ENCODE data around the gene TMEM109.

TMEM109 gene

DNA sequence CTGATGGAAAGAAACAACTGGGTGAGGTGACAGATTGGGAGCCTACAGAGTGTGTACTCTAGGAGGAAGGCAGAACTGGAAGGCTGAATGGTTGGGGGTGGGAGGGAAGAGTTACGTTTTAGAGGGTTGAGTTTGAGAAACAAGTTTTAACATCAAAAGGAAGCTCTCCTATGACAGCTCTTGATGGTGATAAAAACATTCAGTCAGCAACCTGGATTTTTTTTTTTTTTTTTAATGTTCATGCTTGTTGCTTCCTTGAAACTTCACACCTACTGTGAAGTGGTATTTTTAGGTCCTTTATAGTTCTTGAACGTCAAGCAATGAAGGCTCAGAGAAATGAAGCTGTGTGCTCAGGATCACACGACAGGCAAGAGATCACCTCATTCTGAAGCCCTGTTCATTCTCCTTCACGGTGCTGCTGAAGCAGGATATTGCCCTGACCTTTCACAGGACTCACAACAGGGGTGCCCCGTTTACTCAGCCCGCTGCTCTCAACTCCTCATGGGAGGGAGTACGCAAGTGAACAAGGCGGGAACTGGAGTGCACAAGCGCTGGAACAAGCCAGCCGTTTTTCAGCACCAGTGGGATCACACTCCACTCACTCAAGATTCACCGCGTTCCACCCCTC, 1.6 kb upstream of the TMEM109 start:
- DNase-seq, result no peak

DNA sequence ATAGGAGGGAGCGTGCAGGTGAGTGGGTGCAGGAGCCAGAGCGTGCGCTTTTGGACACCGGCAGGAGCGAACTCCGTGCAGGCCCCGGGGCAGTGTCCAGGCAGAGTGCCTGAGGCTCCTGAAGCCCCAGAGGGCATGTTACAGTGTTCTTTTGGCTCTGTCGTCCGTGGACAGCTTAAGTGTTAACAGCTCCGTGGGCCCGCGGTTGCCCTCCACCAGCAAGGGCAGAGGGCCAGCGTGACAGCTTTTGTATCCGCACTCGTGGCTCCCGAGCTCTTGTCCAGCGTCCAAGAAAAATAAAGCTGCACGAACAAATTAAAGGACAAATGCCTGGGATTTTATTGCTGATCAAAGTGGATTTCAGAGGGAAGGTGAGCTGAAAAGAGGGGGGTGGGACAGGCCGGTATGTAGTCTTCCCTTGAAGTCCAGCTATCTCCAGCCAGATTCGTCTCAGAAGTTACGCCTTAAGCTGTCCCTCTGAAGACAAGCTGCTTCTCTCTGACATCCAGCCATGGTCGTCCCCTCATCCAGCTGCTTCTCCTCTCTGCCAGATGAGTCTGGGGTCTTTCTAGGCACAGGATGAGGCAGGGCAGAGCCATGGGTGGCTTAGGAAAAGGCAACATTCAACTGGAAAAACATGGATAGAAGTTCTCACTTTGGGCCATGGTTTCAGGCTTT, 968 bp upstream of the TMEM109 start:
- no peak for DNase-seq

DNA sequence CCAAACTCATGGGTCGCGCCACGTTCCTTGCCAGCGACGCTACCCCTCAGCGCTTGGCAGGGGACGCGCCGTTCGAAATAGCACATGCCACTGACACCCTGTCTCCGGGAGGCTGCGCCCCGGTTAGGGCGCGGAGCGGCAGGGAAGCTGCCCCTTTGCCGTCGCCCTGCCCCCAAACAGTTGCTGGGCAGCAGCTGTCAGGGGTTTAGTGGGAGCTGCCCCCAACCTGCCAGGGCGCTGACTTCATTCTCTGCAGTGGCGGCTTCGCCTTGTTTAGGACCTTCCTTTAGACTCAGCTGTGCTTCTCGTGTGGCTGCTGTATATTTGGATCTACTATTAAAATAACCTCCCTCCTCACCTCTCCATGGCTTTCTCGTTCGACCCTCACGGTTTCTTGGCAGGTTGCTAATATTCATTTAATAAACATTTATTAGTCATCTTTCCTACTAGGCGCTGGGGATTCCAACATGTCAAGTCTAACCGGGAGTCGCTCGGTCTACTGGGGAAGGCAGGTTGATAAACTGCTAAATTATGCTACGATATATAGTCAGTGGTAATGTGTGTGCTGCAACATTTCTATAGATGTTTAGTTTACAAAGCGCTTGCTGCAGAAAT, 782 bp downstream of the TMEM109 start:
- peak; percentile 49 for DNase-seq

DNA sequence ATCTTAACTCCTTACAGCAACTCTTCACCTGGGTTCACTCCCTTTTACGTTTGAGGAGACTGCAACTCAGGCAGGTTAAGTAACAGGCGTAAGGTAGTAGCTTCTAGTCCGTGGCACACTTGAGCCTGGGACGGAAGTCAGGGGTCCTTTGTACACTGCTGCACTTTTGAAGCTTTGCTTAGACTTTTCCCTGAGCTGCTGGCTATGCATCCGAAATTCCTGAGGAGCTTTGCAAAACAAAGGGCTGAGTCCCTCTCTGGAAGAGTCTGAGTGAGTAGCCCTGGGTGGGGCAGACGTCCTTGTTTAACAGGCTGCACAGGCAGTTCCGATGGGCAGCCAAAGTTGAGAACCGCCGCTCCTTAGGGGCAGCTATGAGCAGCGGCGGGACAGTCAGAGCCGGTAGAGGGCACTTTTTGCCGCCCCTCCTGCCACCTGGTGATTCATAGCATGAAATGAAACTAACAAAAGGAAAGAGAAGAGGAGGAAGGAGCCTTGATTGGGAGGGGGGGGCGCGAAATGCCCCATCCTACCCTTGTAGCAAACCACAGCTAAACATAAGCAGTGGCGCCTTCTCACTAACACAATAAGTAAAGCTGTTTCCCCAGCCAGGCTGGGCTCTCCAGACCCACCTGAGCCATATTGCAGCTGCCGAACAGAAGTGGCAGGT, 1.4 kb downstream of the TMEM109 start:
- peak; percentile 89 for DNase-seq

DNA sequence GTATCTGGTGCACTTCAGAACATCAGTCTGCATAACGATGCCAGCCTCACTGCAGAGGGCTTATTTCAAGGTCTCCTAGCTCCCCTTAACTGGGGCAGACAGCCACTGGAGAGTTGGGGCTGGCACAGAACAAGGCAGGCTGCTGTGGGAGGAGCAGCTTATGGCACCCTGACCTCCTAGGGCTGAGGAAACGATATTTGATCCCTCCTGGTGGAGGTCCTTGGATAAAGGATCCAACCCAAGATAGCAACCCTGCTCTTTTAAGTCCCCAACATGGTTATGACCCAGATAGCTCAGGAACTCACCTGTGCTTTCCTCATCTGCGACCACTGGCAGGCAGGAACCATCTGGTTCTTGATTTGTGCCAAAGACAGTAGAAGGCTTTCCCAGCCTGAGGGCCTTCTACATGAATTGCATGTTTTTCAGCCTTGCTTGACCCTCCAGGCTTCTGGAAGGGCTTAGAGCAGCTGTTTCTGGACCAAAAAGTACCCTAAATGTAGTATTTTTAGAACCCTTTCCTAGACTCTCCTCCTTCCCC, 2.8 kb downstream of the TMEM109 start:
- no peak for DNase-seq

DNA sequence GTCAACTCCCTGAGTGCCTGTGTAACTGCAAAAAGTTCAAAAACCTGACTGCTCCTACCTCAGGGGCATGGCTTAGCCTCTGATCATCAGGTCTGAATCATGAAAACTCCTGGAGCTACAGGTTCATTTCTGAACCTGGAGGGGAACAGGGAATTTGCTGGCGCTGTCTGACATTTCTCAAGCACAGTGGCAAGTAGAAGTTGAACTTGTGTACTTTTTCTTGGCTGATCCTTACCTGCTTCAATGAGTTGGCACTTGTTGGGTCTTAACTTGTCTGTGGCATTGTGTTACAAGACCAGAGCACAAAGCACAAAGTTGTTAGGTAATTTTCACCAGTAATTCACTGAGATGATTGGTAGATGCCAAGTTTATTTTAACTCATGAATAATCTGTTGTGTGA, 3.3 kb downstream of the TMEM109 start:
- DNase-seq, result no peak

DNA sequence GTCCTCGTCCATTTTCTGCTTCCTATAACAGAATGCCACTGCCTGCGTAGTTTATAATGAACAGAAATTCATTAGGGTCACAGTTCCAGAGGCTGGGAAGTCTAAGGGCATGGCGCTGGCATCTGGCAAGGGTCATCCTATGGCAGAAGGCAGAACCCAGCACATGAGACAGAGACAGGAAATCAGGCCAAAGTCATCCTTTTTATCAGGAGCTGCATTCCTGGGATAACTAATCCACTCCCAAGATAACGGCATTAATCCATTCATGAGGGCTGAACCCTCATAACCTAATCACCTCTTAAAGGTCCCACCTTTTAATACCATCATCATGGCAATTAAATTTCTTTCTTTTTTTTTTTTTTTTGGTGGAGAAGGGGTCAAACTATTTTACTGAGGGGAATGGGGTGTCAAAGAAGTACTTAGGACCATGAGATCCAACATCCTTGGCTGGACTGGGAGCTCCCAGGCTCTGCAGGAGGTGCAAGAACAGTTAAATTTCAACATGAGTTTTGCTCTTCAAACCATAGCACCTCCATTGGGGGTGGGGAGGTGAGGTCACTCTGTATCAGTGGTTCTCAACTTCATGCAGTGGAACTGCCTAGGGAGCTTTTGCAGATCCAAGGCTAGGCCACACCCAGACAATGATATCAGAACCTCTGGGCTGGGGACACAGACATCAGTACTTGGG, 4.4 kb downstream of the TMEM109 start:
- DNase-seq, result no peak

DNA sequence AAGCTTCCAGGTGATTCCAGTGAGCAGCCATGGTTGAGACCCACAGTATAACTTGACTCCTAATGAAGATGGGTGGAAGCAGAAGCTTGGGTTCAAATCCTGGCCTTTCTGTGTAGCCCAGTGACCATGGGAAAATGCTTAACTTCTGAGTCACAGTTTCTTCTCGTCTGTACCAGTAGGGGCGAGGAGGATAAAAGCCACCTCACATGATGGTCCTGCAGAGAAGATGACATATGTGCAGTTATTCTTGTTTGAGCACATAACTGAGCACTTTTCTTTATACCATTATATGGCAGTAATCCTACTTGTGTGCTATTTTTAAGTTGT, 4.9 kb downstream of the TMEM109 start:
- DNase-seq, result no peak

DNA sequence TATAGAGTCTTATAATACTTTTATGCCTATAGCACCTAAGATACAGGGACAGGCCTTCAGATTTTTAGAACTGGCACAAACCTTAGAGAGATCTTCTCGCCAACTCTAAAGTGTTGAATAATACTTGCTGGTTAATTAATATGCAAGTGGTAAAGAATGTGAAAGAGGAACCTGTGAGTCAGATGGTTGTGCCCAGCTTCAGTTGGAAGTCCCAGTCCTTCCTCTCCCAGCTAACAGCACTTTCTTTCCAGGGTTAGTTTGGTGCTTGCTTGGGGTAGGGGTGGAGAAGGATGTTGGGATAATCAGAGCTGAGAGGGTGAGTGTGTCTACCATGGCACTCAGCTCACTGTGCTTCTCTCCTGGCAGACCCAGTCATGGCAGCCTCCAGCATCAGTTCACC, 5.4 kb downstream of the TMEM109 start:
- DNase-seq, result no peak

DNA sequence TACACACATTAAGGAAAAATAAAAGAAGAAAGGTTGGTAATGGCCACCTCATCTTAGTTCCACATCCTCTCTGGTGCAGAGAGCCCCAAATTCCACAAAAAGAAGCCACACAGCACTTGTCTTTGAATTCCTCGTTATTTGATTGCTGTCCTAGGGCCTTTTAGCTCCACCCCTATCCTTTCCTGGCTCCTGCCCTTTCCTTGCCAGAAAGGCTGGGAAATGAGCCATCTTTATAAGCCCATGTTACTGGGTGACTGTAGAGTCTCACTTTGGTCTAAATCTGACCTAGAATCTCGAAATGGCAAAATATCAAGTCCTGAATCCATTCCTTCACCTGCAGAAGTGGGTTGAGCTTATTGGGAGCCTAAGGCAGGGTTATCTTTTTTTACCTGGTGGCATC, 6.0 kb downstream of the TMEM109 start:
- DNase-seq, result no peak

DNA sequence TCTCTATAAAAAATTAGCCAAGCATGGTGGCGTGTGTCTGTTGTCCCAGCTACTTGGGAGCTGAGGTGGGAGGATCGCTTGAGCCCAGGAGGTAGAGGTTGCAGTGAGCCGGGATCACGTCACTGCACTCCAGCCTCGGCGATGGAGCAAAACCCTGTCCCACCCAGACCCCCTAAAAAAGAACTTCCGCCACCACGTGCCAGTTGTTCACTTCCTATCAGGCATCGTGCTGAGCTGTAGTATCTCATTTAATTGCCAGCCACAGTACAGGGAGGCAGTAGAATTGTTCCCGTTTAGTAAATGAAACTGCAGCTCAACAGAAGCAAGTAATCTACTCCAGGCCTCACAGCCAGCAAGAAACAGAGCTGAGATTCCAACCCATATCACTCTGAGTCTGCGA, 7.3 kb downstream of the TMEM109 start:
- no peak for DNase-seq

DNA sequence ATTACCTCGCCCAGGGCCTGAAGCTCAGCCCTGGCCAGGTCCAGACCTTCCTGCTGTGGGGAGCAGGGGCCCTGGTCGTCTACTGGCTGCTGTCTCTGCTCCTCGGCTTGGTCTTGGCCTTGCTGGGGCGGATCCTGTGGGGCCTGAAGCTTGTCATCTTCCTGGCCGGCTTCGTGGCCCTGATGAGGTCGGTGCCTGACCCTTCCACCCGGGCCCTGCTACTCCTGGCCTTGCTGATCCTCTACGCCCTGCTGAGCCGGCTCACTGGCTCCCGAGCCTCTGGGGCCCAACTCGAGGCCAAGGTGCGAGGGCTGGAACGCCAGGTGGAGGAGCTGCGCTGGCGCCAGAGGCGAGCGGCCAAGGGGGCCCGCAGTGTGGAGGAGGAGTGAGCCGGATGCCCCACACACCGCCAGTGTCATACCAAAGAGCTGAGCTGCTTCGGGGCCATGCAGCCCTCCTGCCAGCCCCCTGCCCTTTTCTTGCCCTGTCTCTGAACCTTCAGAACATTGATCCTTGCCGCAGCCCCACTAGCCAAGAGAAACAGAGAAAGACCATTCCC, 7.9 kb downstream of the TMEM109 start:
- DNase-seq, result no peak

DNA sequence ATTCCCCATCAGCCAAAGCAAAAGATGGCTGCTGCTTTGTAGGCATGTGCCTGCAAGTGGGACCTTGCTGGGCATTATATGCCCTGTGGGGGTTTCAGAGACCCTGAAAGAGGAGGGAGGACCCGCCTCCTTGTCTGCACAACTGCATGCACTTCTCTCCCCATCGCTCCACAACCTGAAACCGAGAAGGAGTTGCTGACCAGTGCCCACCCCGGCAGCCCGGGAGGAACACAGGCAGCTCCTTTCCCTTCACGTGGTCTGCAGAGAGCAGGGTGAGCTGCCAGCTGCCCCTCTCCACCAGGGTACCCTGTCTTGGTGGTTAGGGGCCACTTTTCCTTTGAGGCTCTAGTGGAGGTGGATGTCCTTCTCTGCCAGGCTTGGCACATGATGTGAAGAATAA, 8.9 kb downstream of the TMEM109 start:
- no peak for DNase-seq

DNA sequence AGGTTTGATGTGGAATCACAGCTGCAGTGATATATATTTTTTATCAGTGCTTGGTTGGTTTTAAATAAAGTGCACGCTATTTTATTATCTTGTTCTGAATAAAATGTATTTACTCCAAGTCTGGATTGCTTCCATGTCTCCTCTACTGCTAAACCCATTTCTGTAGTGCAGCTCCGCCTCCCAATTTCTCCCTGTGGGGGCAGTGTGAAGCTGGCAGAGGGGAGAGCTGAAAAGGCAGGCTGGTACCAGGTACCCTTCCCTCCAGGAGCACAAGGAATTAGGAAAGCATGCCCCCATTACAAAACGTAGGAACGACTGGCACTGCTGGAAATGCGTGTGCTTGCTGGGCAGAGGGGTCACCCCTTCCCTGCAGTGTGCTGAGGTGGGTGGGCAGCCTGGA, 9.4 kb downstream of the TMEM109 start:
- DNase-seq, result no peak

DNA sequence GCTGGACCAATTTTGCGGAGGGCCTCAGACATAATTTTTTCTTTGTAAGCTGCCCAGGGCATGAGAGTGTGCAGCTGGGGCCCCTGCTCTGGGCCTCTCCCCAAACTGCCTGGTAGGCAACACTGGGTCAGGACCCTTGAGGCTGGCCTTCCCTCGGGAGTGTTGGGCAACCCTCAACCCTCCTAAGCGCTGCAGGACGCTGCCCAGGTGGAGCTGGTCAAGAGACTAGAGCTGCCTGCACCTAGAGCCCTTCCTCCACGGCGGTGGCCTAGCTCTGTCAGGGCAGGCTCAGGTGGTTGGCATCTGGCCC, 9.8 kb downstream of the TMEM109 start:
- no peak for DNase-seq

DNA sequence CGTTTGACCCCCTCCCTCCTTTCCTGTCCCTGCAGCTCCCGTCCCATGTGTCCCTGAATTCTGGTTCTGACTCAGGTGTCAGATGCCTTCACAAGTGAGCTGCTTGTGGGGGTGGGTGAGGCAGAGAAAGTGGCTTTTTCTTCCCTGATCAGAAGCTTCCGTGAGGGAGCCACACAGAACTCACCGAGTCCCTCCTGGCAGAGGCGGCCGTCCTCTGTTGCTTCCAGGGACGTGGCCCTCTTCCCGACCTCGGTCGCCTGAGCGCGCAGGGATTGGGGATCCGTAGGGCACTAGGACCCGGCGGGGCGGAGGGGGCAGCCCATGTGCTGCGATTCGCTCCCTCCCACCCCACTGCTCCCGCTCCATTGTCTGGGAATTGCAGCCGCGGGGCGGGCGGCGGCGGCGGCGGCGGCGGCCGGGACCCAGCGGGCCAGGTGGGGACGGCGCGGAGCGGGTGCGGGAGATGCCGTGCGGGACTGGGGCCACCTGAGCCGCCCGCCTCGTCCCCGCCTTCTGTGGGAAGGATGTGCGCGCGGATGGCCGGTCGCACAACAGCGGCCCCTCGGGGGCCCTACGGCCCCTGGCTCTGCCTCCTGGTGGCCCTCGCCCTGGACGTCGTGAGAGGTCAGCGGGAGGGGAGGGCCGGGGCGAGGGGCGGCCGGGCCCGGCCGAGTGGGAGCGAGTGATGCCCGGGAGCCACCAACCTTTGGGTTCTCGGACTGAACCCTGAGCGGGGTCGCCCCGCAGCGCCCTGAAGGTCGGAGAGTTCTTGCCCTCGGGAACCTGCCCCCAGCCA, 10.3 kb downstream of the TMEM109 start, which contains the start of gene TMEM132A:
Gene TMEM132A (plus strand): TSS at position 351 of the 796 bp plus-strand sequence. CDS start 174 bp downstream, at position 525.
- DNase-seq, result peak; percentile 29

DNA sequence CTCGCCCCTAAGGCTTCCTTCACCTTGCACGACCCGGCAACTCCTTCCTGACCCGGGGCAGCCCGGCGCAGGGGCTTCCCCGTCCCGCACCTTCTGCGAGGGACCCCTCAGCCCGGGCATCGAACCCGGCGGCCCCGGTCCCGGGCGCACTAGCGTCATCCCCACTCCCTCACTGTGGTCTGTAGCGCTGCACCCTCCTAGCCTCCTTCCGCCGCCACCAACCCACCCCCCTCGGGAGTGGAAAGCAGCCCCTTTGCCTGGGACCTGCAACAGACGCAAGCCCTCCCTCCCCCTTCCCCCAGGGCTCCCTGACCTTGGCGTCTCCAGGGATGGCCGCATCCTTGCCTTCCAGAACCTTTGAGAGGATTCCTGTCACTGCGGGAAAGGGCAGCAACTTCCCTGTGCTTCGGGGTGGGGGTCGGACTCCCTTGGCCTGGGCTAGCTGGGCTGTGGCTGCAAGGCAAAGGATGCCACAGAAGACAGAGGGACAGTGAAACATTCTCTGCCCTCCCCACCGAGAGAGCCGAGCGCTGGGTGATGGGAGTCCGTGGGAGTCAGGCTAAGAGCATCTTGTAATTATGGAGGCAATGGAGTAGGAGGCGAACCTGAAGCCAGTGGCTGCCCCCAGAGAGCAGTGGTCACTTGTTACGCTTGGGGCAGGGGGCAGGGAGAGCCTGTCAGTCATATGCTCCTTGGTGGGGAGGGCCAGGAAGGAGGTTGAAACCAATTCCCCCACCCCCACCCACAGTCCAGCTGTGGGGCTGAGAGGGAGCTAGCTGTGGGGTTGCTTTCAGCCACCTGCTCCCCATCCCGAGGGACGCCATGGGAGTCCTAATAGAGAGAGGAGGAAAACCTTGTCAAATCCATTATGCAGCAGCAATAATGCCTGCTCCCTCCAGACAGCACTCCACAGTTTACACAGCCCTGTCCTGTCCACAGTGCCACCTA, 11.2 kb downstream of the TMEM109 start:
- no peak for DNase-seq

DNA sequence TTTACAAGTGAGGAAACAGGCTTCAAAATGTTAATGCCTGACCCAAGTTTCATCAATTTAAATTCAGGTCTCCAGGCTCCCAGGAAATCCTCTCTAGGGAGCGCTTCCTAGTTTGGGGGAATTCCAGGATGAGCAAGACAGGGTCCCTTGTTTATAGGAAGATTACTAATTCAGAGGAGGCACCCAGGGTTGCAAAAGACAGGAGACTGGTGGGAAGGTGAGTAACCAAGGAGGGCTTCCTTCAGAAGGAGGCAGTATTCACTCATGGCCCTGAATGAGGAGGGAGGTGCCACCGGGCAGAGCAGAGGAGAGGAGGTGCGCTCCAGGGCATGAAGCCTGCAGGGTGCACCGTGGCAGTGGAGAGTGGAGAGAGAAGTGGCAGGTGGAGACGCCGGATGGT, 11.9 kb downstream of the TMEM109 start:
- DNase-seq, result no peak

DNA sequence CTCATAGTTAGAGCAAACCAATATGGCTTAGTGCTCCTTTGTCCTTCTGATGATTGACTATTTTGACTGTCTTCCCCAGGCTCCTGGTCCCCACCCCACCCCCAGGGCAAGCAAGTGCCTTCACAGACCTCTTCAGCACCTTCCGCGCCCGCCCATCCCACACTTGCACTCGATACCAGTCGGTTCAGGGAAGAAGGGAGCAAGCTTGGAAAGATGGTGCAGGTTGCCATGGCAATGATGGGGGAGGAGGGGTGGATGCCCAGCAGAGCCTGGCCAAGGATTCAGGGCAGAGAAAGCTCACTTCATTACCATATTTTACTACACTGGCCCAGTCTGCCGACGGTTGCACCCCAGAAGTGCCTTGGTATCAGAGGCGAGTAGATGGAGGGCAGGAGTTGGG, 12.5 kb downstream of the TMEM109 start:
- no peak for DNase-seq

DNA sequence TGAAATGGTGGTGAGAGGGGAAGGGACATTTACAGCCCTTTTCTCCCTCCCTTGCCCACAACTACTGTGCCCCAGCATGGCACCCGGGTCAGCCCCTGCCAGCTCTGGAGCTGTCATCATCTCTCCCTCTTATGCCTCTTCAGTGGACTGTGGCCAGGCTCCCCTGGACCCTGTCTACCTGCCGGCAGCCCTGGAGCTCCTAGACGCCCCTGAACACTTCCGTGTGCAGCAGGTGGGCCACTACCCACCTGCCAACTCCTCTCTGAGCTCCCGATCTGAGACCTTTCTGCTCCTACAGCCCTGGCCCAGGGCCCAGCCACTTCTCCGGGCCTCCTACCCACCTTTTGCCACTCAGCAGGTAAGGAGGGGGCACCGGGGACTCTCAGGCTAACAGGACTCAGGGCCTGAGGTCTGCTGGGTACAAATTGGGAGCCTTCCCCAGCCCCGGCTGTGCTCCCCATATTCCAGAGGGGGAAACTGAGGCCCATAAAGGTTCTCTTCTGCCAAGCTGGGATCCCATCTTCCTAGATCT, 13.2 kb downstream of the TMEM109 start:
- no peak for DNase-seq

DNA sequence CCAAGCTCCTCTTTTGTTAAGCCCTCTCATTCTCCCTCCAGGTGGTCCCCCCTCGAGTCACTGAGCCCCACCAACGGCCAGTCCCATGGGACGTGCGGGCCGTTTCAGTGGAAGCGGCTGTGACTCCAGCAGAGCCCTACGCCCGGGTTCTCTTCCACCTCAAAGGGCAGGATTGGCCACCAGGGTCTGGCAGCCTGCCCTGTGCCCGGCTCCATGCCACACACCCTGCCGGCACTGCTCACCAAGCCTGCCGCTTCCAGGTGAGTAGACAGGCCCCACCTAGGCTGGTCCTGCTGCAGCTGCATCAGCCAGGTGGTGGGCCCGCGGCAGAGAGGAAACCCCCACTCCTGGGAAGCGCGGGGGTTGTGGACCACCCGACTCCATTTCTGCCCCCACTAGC, 13.6 kb downstream of the TMEM109 start:
- no peak for DNase-seq
